Posterior vena cava (tissue), 2 donors: ENCODE results near the gene VCY. TPM values are rescaled to one million over a fixed set of nuclear protein-coding genes. Genes with fewer than 3 reads are reported as not detected.
"Not testable (repeated sequence)": the region's sequence is repeated elsewhere in the genome, so short reads cannot be mapped to it uniquely, and the experiment has no call there.

Source experiments
- DNase-seq: peaks from one replicate; pipeline ENCODE4 v3.0.0-alpha.2; 2020; ENCODE audit warnings: low spot score
- intact Hi-C, 2 donors: fragments of 100-400 bp; cut with DNase I; formaldehyde crosslinking; loops; one replicate each; pipeline versions ENCODE4 v1.14.1 to v1.14.2; 2022 to 2023
- long read RNA-seq, 2 donors: library from polyadenylated mRNA; unstranded; transcript quantifications; one replicate each; pipeline ENCODE4 v2.0.0, GENCODE V29; 2020 to 2021
- total RNA-seq, 2 donors: library from RNA; stranded (reverse); fragmentation: NEBNext Ultra II Directional; extraction: Animal tissue kit (Norgen Biotek cat#: 25700); gene quantifications; one replicate each; pipeline ENCODE4 v1.2.1, GENCODE V29; 2021
- donor health status: DM: yes; HTN: yes; CAD: no.
- donor health status: DM: yes; HTN: yes; CAD: no.

VCY gene
- not detected for total RNA-seq
- long read RNA-seq, donor 1: 0 reads
- long read RNA-seq, donor 2: 0 reads

DNA sequence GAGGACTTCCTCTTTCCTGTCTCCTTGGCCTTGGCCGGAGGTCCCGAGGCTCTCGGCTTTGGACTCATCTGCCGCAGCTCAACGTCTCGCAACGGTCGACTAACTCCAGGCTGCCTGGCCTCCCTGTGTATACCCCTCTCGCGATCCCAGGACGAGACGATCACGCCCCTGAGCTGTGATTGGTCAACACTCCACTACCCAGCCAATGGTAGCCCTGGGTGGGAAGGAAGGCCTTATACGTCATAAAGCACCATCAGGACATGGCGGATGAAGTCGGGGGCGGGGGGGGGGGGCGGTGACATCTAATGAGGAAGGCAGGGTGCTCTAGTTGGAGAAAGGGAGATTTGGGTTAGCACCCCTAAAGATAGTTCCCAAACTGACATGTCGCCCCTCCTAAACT, at the start of gene VCY:
VCY (minus strand) TSS at position 101 of the 400 bp plus-strand sequence; CDS start at position 68, 33 bp downstream.
- intact Hi-C loops, DNase-seq: not testable (repeated sequence)

DNA sequence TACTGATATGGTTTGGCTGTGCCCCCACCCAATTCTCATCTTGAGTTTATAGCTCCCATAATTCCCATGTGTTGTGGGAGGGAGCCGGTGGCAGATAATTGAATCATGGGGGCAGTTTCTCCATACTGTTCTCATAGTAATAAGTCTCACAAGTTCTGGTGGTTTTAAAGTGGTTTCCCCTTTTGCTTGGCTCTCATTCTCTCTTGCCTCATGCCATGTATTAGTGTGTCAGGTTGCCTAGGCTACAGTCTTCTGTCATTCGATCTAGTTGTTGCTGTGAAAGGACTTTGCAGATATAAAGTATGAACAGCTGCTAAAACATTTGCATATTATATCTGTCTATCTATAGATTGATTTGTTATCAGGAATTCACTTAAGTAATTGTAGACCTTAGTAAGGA, 44.1 kb upstream of the VCY start:
- intact Hi-C loops, DNase-seq: not testable (repeated sequence)

DNA sequence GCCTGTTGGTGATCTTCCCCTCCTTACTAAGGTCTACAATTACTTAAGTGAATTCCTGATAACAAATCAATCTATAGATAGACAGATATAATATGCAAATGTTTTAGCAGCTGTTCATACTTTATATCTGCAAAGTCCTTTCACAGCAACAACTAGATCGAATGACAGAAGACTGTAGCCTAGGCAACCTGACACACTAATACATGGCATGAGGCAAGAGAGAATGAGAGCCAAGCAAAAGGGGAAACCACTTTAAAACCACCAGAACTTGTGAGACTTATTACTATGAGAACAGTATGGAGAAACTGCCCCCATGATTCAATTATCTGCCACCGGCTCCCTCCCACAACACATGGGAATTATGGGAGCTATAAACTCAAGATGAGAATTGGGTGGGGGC, 25.6 kb upstream of the VCY start:
- DNase-seq, intact Hi-C loops: not testable (repeated sequence)

DNA sequence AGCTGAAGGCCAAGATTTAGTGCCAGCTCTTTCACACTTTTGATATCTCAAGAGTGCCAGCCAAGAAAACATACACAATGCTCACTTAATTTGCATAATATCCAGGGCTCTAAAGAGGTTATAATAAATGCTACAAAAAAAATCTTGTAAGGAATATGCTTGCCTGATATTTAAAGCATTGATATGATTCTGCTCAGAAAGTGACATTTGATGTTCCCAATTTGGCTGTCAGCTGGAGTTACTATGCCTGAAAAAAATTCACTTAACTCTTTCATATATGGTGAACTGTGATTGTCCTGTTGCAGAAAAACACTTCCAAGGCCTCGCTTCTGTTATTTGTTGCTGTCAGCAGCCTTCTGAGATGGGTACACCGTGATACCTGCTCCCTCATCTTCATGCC, 43.9 kb downstream of the VCY start:
- intact Hi-C loops, DNase-seq: not testable (repeated sequence)

Other genes starting within 250 kb of the VCY start
- gene VCY1B, start 69.8 kb upstream of the VCY start, total RNA-seq: not detected